CD4-positive, CD25-positive, alpha-beta regulatory T cell (primary cell): ENCODE results near the gene OGFR. TPM values are rescaled to one million over a fixed set of nuclear protein-coding genes. Genes with fewer than 3 reads are reported as not detected.

Source experiments
- ATAC-seq, 2 donors: fragments of 150-1000 bp; cut with Tn5 transposase; one replicate each; pipeline ENCODE4 v1.10.0; 2021; ENCODE audit warnings: low read depth in 2 of 2, moderate number of reproducible peaks in 2 of 2, moderate library complexity in 1 of 2
- DNase-seq, 3 donors: peaks; one replicate each; pipeline versions ENCODE4 v3.0.0 to v3.0.0-alpha.2; 2012 to 2022; ENCODE audit warnings: mixed read lengths in 1 of 3
- H3K27ac ChIP-seq: one replicate; pipeline ENCODE4 v1.7.0; 2013; ENCODE audit warnings: mild to moderate bottlenecking, low read length; ENCODE audit not compliant: insufficient read depth, poor library complexity, severe bottlenecking
- H3K27me3 ChIP-seq: one replicate; pipeline ENCODE4 v1.7.0; 2013; ENCODE audit warnings: low read length; ENCODE audit not compliant: control insufficient read depth, insufficient read depth
- H3K36me3 ChIP-seq: one replicate; pipeline ENCODE4 v1.7.0; 2013; ENCODE audit warnings: mild to moderate bottlenecking, low read length, moderate library complexity; ENCODE audit not compliant: control insufficient read depth, insufficient read depth
- H3K4me1 ChIP-seq: 2 replicates; pipeline ENCODE4 v1.7.0; 2013; ENCODE audit warnings: mild to moderate bottlenecking, low read length; ENCODE audit not compliant: insufficient read depth, control insufficient read depth, poor library complexity, severe bottlenecking
- H3K4me3 ChIP-seq: one replicate; pipeline ENCODE4 v1.7.0; 2013; ENCODE audit warnings: low read depth, mild to moderate bottlenecking, low read length, moderate library complexity
- H3K9me3 ChIP-seq, 2 experiments: 1 replicate in 1 of 2; 2 replicates in 1 of 2; pipeline ENCODE4 v1.7.0; 2013; ENCODE audit warnings: low read length in 2 of 2, mild to moderate bottlenecking in 1 of 2, moderate library complexity in 1 of 2; ENCODE audit not compliant: control insufficient read depth in 2 of 2
- H3K27ac Mint-ChIP-seq, 3 donors: one replicate each; pipeline ENCODE4 v1.8.0; 2020 to 2022; ENCODE audit warnings: mild to moderate bottlenecking in 3 of 3, mixed read lengths in 3 of 3, moderate library complexity in 2 of 3
- H3K27me3 Mint-ChIP-seq: one replicate; pipeline ENCODE4 v1.8.0; 2022; ENCODE audit warnings: mild to moderate bottlenecking, mixed read lengths
- H3K36me3 Mint-ChIP-seq: one replicate; pipeline ENCODE4 v1.8.0; 2020; ENCODE audit warnings: mixed read lengths
- H3K4me1 Mint-ChIP-seq, 4 donors: one replicate each; pipeline ENCODE4 v1.8.0; 2020 to 2022; ENCODE audit warnings: mixed read lengths in 4 of 4, mild to moderate bottlenecking in 1 of 4
- H3K4me3 Mint-ChIP-seq, 4 donors: one replicate each; pipeline ENCODE4 v1.8.0; 2020 to 2022; ENCODE audit warnings: mild to moderate bottlenecking in 4 of 4, mixed read lengths in 4 of 4, moderate library complexity in 3 of 4
- H3K9me3 Mint-ChIP-seq, 7 donors: one replicate each; pipeline ENCODE4 v1.8.0; 2020 to 2022; ENCODE audit warnings: mixed read lengths in 7 of 7, mild to moderate bottlenecking in 3 of 7, moderate library complexity in 2 of 7
- polyA plus RNA-seq, 4 donors: library from polyadenylated mRNA; unstranded; fragments of 300-500 nt; fragmentation: Illumina TruSeq; gene quantifications; one replicate each; pipeline ENCODE4 v1.2.3, GENCODE V29; 2021
- total RNA-seq: library from RNA; stranded (reverse); gene quantifications from one replicate; pipeline ENCODE4 v1.2.3, GENCODE V29; 2022

OGFR gene
- total and polyA plus RNA-seq, 5 donors from 2014 or later, result 41.5 to 61.1 (median 42.2) TPM

DNA sequence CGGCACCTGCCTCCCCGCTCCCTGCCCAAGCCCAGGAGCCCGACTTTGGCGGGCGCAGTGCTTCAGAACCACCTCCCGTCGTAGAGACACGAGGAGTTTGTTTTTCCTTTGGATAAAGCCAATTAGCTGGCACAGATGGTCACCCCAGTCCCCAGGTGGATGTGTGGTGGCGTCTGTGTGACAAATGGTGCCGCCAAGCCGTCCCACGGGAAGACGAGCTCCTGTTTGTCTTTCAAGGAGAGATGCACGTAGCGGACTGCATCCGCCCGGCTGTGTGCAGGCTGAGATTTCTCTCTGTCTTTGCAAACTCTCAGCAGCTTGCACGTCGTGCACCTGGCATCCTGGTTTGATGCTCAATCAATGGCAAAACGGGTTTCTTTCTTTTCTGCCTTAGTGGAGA lies 24.4 kb upstream of the OGFR start:
- Mint-ChIP-seq H3K4me3 (no peak overlapping the region), H3K4me1 (peaks cover 0 to 36% (median 8%) of the 10 kb centered on the region in 4 donors), H3K27me3 (no peaks in the 10 kb centered on the region), H3K9me3 (peaks cover 0 to 2% (median 0%) of the 10 kb centered on the region in 7 donors), H3K36me3 (no peaks in the 10 kb centered on the region), H3K27ac (no peak overlapping the region)
- ATAC-seq (no peak), DNase-seq (no peak)
- Histone ChIP-seq H3K4me1 (peaks cover 21% of the 10 kb centered on the region), H3K27ac (no peak overlapping the region), H3K27me3 (no peaks in the 10 kb centered on the region), H3K4me3 (no peak overlapping the region), H3K9me3 (no peaks in the 10 kb centered on the region), H3K36me3 (no peaks in the 10 kb centered on the region)

DNA sequence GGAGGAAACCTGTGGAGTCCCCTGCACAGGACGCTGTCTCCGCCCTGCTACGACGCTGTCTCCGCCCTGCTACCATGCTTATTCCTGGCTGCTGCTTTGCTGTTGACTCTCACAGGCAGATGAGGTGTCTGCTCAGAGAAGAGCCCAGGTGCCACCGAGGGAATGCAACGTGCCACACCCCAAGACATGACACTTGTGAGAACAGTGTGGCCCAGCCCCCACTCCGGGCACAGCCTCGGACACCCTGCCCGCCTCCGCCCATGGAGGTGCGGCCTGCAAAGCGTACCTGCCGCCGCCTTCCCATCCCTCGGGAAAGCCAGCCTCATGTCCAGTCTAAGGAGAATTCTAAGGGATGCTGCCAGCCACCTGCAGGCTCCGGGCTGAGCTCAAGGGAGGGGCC lies 23.9 kb upstream of the OGFR start:
- Histone ChIP-seq H3K9me3 (no peaks in the 10 kb centered on the region), H3K36me3 (no peaks in the 10 kb centered on the region), H3K27me3 (no peaks in the 10 kb centered on the region), H3K27ac (no peak overlapping the region), H3K4me3 (no peak overlapping the region), H3K4me1 (peaks cover 16% of the 10 kb centered on the region)
- no peaks in the 10 kb centered on the region for H3K36me3 Mint-ChIP-seq
- no peak for DNase-seq
- H3K9me3 Mint-ChIP-seq, result peaks cover 0 to 2% (median 0%) of the 10 kb centered on the region in 7 donors
- H3K4me1 Mint-ChIP-seq, result peaks cover 0 to 31% (median 8%) of the 10 kb centered on the region in 4 donors
- ATAC-seq, result no peak
- H3K27me3 Mint-ChIP-seq, result no peaks in the 10 kb centered on the region
- H3K27ac Mint-ChIP-seq, result peak overlapping the region in 1 of 3 donors; percentile 8
- no peak overlapping the region for H3K4me3 Mint-ChIP-seq

DNA sequence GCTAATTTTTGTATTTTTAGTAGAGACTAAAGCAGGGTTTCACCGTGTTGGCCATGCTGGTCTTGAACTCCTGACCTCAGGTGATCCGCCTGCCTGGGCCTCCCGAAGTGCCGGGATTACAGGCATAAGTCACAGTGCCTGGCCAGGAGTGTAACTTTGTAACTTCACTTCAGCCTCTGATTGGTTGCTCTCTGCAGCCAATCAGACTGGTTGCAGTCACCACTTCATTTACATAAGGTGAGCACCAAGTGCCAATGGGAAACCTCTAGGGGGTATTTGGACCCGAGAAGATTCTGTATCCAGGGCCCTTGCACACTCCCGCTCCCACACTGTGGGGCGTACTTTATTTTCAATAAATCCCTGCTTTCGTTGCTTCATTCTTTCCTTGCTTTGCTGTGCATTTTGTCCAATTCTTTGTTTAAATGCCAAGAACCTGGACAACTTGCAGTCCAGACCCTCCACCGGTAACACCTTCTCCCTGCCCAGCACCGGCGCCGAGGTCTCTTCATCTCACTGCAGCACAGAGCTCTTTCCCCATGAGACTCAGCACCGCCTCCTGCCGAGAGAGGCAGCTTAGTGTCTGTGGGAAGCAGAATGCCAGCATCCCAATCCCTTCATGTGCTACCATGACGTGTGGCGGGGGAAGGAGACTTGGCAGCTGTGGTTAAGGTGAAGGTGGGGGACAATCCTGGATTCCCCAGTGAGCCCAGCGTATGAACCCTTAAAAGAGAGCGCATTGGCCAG lies 22.3 kb upstream of the OGFR start:
- H3K27me3 Mint-ChIP-seq, result no peaks in the 10 kb centered on the region
- DNase-seq (no peak), ATAC-seq (no peak)
- H3K27ac Mint-ChIP-seq, result peak overlapping the region in 1 of 3 donors; percentile 71
- H3K4me3 Mint-ChIP-seq, result peak overlapping the region in 1 of 4 donors; percentile 32
- no peaks in the 10 kb centered on the region for H3K36me3 Mint-ChIP-seq
- no peak overlapping the region for H3K4me3 ChIP-seq
- H3K27me3 ChIP-seq, result no peaks in the 10 kb centered on the region
- H3K36me3 ChIP-seq, result no peaks in the 10 kb centered on the region
- H3K9me3 Mint-ChIP-seq, result peaks cover 0 to under 1% (median 0%) of the 10 kb centered on the region in 7 donors
- H3K4me1 Mint-ChIP-seq, result peaks cover 0 to 14% (median 3%) of the 10 kb centered on the region in 4 donors
- no peaks in the 10 kb centered on the region for H3K9me3 ChIP-seq
- H3K27ac ChIP-seq, result no peak overlapping the region
- H3K4me1 ChIP-seq, result peaks cover 2% of the 10 kb centered on the region

DNA sequence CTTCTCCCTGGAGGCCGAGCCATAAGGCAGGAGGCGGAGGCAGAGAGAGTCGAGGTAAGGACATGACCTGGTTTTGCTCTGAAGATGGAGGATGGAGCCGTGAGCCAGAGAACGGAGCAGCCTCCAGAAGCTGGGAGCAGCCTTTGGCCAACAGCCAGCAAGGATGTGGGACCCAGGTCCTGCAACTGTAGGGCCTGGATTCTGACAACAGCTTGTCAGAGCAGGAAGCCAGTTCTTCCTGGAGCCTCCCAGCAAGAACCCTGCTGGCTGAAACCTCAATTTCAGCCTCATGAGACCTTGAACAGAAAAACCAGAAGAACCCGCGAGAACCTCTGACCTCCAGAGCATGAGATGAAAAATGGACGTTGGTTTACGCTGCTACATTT lies 21.7 kb upstream of the OGFR start:
- H3K27ac Mint-ChIP-seq, result peak overlapping the region in 2 of 3 donors; percentile 38 to 71
- H3K4me3 Mint-ChIP-seq, result peak overlapping the region in 1 of 4 donors; percentile 32
- no peaks in the 10 kb centered on the region for H3K9me3 Mint-ChIP-seq

DNA sequence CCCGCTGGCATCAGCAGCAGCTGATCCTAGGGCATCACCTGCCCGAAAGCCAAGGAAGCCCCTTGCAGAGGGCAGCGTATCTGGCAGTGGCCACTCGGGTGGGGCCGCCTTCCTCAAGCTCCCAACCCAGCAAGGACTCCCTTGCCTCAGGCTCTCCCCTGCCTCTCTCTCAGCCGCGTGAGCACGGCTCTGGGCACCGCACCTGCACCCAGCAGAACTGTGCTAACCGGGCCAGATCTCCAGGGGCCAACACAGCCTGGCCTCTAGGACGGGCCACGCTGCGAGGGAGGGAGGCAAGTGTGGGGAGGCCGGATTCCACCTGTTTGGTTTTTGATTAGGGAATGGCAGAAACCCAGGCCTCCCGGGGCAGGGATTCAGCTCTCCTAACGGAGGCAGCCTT lies 20.1 kb upstream of the OGFR start:
- Histone ChIP-seq H3K4me3 (no peak overlapping the region), H3K27me3 (no peaks in the 10 kb centered on the region), H3K4me1 (no peaks in the 10 kb centered on the region), H3K36me3 (no peaks in the 10 kb centered on the region), H3K9me3 (no peaks in the 10 kb centered on the region), H3K27ac (no peak overlapping the region)
- ATAC-seq (no peak), DNase-seq (no peak)
- Mint-ChIP-seq H3K9me3 (no peaks in the 10 kb centered on the region), H3K27me3 (peaks cover 6% of the 10 kb centered on the region), H3K4me1 (peaks cover 0 to 5% (median 2%) of the 10 kb centered on the region in 4 donors), H3K27ac (no peak overlapping the region), H3K36me3 (no peaks in the 10 kb centered on the region), H3K4me3 (no peak overlapping the region)

More for the DNA sequence above, 21.7 kb upstream of the OGFR start:
- H3K4me3 ChIP-seq, result no peak overlapping the region
- Mint-ChIP-seq H3K27me3 (no peaks in the 10 kb centered on the region), H3K36me3 (no peaks in the 10 kb centered on the region), H3K4me1 (peaks cover 0 to 10% (median 5%) of the 10 kb centered on the region in 4 donors)
- H3K4me1 ChIP-seq, result no peaks in the 10 kb centered on the region
- no peaks in the 10 kb centered on the region for H3K27me3 ChIP-seq
- no peaks in the 10 kb centered on the region for H3K36me3 ChIP-seq
- ATAC-seq, result no peak
- H3K9me3 ChIP-seq, result no peaks in the 10 kb centered on the region
- no peak overlapping the region for H3K27ac ChIP-seq
- no peak for DNase-seq

DNA sequence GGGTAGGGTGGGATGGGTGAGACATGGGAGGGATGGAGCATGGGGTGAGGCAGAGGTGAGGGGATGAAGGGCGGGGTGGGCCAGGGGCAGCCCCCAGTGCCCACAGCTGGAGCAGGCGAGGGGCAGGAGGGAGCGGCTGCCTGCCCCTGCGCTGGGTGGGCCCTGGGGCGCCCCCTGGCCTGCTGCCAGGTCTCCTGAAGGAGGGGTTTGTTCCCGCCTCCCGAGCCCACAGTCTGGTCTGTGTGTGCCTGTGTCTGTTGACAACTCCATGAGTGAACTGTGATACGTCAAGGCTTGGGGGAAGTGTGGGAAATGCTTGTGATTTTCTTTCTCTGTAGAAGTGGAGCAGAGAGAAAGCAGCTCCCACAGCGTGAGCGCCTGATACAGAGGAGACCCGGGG lies 19.2 kb upstream of the OGFR start:
- ATAC-seq (no peak), DNase-seq (no peak)
- Mint-ChIP-seq H3K27me3 (peaks cover 6% of the 10 kb centered on the region), H3K4me1 (peaks cover 0 to 5% (median 2%) of the 10 kb centered on the region in 4 donors), H3K27ac (no peak overlapping the region), H3K4me3 (no peak overlapping the region), H3K36me3 (no peaks in the 10 kb centered on the region), H3K9me3 (no peaks in the 10 kb centered on the region)
- Histone ChIP-seq H3K4me1 (no peaks in the 10 kb centered on the region), H3K36me3 (no peaks in the 10 kb centered on the region), H3K9me3 (no peaks in the 10 kb centered on the region), H3K27me3 (no peaks in the 10 kb centered on the region), H3K4me3 (no peak overlapping the region), H3K27ac (no peak overlapping the region)

DNA sequence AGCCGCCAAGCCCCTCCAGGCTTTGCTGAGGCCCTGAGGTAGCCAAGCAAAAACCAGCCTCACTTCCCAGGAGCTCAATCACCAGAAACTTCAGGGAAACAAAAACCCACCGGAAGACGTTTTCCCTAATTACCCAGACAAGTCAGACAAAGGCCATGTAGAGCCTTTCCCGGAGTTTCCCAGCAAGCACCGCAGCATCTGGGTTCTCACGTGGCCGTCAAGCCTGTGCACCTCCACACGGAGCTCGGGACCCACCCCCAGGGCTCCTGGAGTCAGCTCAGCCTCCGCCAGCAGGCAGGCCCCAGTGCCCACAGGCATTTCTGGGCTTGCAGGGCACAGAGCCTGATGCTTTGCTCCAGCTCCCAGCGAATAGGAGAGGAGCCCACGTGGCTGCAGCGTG lies 18.5 kb upstream of the OGFR start:
- Mint-ChIP-seq H3K27ac (peak overlapping the region in 1 of 3 donors; percentile 51), H3K9me3 (no peaks in the 10 kb centered on the region), H3K4me1 (peaks cover 0 to 6% (median 2%) of the 10 kb centered on the region in 4 donors), H3K27me3 (peaks cover 7% of the 10 kb centered on the region), H3K4me3 (peak overlapping the region in 1 of 4 donors; percentile 15), H3K36me3 (no peaks in the 10 kb centered on the region)
- Histone ChIP-seq H3K9me3 (no peaks in the 10 kb centered on the region), H3K4me3 (no peak overlapping the region), H3K36me3 (no peaks in the 10 kb centered on the region), H3K4me1 (peaks cover under 1% of the 10 kb centered on the region), H3K27me3 (no peaks in the 10 kb centered on the region), H3K27ac (no peak overlapping the region)
- DNase-seq (no peak), ATAC-seq (no peak)

DNA sequence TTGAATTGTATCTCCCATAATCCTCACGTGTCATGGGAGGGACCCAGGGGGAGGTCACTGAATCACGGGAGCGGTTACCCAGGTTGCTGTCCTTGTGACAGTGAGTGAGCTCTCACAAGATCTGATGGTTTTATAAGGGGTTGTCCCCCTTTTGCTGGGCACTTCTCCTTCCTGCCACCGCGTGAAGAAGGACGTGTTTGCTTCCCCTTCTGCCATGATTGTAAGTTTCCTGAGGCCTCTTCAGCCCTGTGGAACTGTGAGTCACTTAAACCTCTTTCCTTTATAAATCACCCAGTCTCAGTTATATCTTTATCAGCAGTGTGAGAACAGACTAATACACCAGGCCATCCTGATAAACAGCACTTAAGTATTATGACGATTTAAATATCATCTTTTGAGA lies 17.3 kb upstream of the OGFR start:
- DNase-seq (no peak), ATAC-seq (no peak)
- H3K4me3 Mint-ChIP-seq, result peak overlapping the region in 2 of 4 donors; percentile 2 to 52
- H3K36me3 Mint-ChIP-seq, result no peaks in the 10 kb centered on the region
- peaks cover 4% of the 10 kb centered on the region for H3K4me1 ChIP-seq
- H3K27ac Mint-ChIP-seq, result peak overlapping the region in 2 of 3 donors; percentile 6 to 60
- H3K4me1 Mint-ChIP-seq, result peaks cover 0 to 16% (median 10%) of the 10 kb centered on the region in 4 donors
- no peaks in the 10 kb centered on the region for H3K9me3 ChIP-seq
- H3K27me3 ChIP-seq, result no peaks in the 10 kb centered on the region
- no peaks in the 10 kb centered on the region for H3K9me3 Mint-ChIP-seq
- no peak overlapping the region for H3K4me3 ChIP-seq
- H3K27ac ChIP-seq, result no peak overlapping the region
- H3K27me3 Mint-ChIP-seq, result peaks cover 13% of the 10 kb centered on the region
- H3K36me3 ChIP-seq, result no peaks in the 10 kb centered on the region
